ENCODE measurements around the gene HPDL.

Gene HPDL

DNA sequence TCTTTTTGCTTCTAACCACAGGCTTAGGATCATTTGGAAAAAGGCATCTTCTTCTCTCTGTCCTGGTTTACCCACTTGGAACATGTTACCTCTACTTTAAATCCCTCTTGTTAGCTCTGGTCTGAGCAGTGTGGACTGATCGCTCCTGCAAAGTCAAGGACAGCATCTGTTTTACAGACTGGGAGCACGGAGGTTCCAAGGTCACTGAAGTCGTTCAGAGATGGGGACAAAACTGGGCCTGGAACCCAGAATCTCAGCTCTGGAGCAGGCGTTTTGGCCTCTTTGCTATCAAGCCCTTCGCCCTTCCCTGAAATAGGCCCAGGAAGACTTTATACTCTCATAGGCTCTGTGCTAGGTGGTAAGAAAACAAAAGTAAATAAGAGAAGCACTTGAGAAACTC is 24.8 kb downstream of the HPDL start:
- no peak for DNase-seq (ENCODE audit: low spot score)

DNA sequence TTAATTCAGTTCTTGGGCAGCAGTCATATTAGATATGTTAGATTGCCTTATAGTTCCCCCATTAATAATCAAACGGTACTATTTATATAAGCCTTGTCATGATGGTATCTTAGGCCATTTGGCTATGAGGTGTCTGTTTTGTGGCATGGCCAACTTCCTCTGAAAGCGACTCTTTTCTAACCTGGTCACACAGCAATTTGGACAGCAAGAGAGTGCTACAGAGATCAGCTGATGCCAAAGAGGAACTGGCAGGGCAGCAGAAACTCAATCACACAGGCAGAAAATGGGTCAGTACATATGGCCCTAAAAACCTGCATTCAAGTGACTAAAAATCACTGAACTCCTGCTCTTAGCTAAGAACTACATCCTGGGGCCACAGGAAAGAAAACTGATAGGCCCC is 27.0 kb downstream of the HPDL start:
- no peak for DNase-seq (ENCODE audit: low spot score)

DNA sequence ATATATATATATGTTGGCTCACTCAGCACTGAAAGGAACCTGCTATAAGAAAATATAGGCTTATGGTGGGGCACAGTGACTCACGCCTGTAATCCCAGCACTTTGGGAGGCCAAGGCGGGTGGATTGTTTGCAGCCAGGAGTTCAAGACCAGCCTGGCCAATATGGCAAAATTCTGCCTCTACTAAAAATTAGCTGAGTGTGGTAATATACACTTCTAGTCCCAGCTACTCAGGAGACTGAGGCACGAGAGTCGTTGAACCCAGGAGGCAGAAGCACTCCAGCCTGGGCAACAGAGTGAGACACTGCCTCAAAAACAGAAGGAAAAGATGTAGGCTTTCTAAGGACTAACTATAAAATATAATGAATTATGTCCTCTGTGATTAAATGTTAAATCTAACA is 28.1 kb downstream of the HPDL start:
- no peak for DNase-seq (ENCODE audit: low spot score)

DNA sequence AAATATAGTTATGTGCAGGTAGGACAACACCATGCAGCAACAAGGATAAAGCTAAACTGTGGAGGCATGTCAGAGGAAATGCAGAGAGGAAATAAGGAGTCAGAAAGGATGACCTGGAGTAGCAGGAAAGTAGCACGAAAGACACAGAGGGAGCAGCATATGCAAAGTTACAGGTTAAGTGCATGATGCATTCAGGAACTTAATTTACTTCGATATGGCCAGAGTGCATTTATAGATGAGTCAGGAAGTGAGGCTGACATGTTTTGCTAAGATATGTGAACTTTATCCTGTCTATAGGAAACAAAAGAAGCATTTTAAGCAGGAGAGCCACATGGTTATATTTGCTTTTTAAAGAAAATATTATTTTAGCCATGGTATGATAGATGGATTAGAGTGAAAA is 29.0 kb downstream of the HPDL start:
- DNase-seq (ENCODE audit: low spot score) = no peak

DNA sequence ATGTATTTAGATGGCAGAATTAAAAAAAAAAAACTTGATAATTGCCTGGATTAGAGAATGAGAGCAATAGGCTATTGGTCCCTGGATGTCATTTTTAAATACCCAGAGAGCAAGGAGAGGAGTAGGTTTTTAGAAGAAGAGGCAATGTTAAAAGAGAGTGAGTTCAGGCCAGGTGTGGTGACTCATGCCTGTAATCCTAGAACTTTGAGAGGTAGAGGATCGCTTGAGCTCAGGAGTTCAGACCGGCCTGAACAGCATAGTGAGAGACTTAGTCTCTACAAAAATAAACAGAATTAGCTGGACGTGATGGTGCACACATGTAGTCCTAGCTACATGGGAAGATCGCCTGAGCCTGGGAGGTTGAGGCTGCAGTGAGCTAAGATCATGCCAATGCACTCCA is 29.5 kb downstream of the HPDL start:
- no peak for DNase-seq (ENCODE audit: low spot score)

DNA sequence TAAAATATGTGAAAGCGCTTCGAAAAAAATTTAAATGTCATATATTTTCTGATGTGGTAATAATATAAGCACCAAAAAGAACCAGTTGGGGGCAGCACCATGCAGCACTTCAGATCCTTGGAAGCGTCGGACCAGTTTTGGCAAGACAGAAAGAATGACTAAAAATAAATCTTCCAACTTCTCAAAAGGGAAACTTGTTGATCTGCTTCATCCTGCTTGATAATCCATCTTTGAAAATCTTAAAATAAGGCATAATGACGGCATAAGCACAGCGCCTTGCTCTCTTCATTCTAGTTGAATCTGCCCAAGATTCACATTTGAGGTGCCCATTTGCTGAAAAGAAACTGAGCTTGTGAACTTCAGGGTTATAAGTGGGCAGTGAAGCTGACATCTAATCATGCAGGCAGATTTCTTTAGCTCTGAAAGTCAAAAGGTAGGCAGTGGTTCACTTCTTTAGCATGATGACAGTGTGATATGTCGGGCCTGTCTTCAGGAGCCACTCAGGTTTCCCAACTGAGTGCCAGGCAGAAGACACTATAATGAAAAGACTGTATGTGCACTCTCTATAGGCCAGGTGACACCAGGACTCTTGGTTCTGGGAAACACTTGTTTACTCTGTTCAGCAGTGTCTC is 33.3 kb downstream of the HPDL start:
- DNase-seq (ENCODE audit: low spot score) = peak; percentile 66

DNA sequence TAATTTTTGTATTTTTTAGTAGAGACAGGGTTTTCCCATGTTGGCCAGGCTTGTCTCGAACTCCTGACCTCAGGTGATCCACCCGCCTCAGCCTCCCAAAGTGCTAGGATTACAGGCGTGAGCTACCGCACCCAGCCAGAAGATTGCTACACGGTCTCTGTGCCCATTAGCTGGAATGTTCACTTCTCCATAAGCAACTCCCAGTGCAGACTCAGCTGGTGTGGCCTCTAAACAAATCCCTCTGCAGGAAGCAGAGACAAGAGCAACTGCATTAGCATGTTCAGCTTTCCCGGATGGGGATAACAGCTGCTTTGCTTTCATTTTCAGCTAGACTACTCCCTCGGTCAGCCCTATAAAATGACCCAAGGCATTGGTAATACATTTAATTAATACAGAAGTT is 34.3 kb downstream of the HPDL start:
- DNase-seq (ENCODE audit: low spot score) = peak; percentile 80

DNA sequence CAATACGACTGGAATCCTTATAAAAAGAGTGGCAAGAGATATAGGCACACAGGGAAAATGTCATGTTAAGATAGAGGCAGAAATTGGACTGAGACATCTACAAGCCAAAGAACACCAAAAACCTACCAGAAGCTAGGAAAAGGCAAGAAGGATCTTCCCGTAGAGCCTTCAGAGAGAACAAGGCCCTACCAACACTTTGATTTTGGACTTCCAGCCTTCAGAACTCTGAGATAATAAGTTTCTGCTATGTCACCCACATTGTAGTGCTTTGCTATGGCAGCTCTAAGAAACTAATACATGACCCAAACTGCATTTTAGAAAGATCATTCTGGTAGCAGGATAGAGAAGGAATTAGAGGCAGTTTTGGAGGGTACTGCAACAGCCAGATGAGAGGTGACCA is 37.6 kb downstream of the HPDL start:
- DNase-seq (ENCODE audit: low spot score) = no peak

DNA sequence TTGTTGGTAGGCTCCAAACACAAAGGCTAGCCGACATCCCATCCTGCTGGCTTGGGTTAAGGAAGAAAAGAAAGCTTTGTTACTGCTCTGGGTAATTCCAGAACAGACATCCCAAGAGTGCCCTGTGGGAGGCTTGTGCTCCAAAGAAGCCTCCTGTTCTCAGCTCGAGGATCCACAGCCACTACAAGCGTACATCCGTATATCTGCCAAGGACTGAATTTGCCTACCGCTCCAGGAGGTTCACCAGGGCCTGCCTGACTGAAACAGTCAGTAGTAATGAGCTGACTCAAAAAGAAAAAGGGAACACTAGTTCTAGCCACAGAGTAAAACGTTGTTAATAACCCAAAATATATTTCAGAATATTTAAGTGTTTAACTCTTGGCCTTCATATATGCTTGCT is 38.4 kb downstream of the HPDL start:
- DNase-seq (ENCODE audit: low spot score) = no peak

DNA sequence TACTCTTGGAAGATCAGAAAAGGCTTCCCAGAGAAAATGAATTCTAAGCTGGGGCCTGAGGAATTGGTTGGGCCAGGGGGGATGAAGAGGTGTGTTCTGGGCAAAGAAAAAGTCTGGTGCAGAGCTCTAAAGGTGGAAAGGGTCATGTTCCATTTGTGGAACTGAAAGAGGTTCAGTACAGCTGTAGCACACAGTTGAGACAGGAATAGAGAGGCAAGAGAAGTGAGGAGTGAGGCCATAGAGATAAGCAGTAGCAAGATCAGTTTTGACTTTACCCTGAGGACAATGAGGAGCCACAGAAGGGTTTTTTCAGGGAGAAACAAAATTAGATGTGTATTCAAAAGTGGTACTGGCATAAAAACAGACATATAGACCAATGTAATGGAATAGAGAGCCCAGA is 43.9 kb downstream of the HPDL start:
- DNase-seq (ENCODE audit: low spot score) = no peak

DNA sequence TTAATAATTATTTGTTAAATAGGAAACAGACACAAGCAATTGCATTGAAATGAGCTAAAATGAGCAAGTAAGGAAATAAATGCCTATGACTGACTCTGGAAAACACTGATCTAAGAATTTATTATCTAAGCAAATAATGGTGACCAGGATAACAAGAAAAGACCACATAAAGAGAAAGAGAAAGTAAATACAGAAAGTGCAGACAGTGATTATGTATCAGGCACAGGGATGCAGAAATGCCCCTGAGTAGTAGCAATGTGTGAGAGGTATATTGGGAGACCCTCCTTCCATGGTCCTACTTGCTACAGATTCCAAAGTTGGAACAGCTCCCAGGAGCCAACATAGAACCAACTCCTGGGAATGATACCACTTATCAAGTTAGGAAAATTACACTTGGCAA is 46.9 kb downstream of the HPDL start:
- DNase-seq (ENCODE audit: low spot score) = no peak

DNA sequence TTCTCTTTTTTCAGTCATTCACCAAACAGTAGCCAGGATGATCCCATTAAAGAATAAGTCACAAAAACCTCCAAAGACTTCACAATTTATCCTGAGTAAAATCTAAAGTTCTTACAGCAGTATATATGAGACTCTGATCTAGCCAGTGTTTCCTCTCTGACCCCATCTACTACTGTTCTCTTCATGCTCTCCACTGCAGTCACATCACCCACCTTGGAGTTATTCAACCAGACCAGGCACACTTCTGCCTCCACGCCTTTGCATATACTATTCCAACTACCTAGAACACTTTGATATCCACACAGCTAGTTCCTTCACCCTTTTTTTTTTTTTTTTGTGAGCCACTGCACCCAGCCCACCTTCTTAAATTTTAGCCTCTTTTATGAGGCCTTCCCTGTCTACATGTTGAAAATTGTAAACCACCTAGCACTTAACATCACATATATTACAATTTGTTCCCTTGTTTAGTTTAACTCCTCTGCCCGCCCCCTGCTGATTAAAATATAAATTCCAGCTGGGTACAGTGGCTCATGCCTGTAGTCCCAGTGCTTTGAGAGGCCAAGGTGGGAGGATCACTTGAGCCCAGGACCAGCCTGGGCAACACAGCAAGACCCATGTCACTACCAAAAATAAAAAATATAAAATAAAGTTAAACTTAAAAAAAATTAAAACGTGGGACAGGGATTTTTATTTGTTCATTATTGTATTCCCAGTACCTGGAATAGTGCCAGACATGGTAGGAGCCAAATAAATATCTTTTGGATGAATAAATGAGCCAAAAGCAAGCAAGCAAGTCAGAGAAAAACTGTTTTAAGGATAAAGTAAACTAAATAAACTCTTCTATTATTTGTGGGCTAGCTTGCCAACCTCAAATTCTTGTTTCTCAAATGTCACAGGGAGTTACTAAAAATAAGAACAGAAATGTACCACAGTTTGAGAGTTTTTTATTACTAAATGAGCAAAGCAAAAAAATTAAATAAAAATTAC is 48.7 kb downstream of the HPDL start:
- DNase-seq (ENCODE audit: low spot score) = peak; percentile 11

DNA sequence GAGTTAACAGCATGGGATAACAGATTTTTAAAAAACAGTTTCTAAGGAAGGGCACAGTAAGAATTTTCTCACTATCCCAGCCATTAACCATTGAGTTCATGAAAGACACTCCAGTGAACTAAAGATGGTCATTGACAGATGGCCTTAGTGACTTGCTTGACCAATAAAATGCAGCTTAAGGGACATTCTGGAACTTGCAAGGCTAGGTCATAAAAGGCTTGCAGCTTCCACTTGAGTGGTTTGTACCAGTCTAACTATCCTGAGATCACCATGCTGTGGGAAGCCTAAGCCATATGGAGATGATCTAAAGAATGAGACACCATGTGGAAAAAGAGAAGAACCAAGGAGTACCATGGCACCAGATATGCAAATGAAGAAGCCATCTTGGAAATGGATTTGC is 51.5 kb downstream of the HPDL start:
- DNase-seq (ENCODE audit: low spot score) = no peak

Data from AG20443 (cell line).